GM23248 (cell line): ENCODE data around the gene KIDINS220. TPM values are rescaled to one million over a fixed set of nuclear protein-coding genes. Genes with fewer than 3 reads are reported as not detected.
A peak's percentile ranks its signal among the peaks of the same experiment; 100 is the strongest.

Source experiments
- DNase-seq: peaks from one replicate; pipeline ENCODE4 v3.0.0-alpha.2; 2015
- H2AFZ ChIP-seq: fragments of 200-600 bp; sonication (generic); 2 replicates; pipeline ENCODE4 v1.6.1; 2016; ENCODE audit warnings: antibody characterized with exemption
- H3F3A ChIP-seq: fragments of 200-600 bp; sonication (generic); 2 replicates; pipeline ENCODE4 v1.6.1; 2016; ENCODE audit warnings: mild to moderate bottlenecking, antibody characterized with exemption, mixed run types; ENCODE audit not compliant: insufficient read depth
- H3K27ac ChIP-seq: fragments of 200-600 bp; sonication (generic); 2 replicates; pipeline ENCODE4 v1.5.1; 2016; ENCODE audit warnings: mild to moderate bottlenecking
- H3K27me3 ChIP-seq: fragments of 200-600 bp; sonication (generic); replicated peaks from 2 replicates; pipeline ENCODE4 v1.6.1; 2016; ENCODE audit warnings: mild to moderate bottlenecking; ENCODE audit not compliant: insufficient read depth
- H3K36me3 ChIP-seq: fragments of 200-600 bp; sonication (generic); 2 replicates; pipeline ENCODE4 v1.6.1; 2016; ENCODE audit warnings: low read depth, mild to moderate bottlenecking
- H3K4me1 ChIP-seq: fragments of 200-600 bp; sonication (generic); 2 replicates; pipeline ENCODE4 v1.6.1; 2016; ENCODE audit warnings: mild to moderate bottlenecking; ENCODE audit not compliant: insufficient read depth
- H3K4me2 ChIP-seq: fragments of 200-600 bp; sonication (generic); one replicate; pipeline ENCODE4 v1.6.1; 2016; ENCODE audit warnings: mild to moderate bottlenecking; ENCODE audit not compliant: unreplicated experiment
- H3K4me3 ChIP-seq: fragments of 200-600 bp; sonication (generic); 2 replicates; pipeline ENCODE4 v1.5.1; 2016; ENCODE audit warnings: mild to moderate bottlenecking
- H3K79me2 ChIP-seq: fragments of 200-600 bp; sonication (generic); 2 replicates; pipeline ENCODE4 v1.6.1; 2016; ENCODE audit warnings: mild to moderate bottlenecking; ENCODE audit not compliant: insufficient read depth
- H3K9ac ChIP-seq: fragments of 200-600 bp; sonication (generic); 2 replicates; pipeline ENCODE4 v1.6.1; 2016; ENCODE audit warnings: mild to moderate bottlenecking
- H3K9me2 ChIP-seq: fragments of 200-600 bp; sonication (generic); 2 replicates; pipeline ENCODE4 v1.6.1; 2016; ENCODE audit warnings: mixed run types, mild to moderate bottlenecking, moderate library complexity; ENCODE audit not compliant: insufficient read depth
- H3K9me3 ChIP-seq: fragments of 200-600 bp; sonication (generic); one replicate; pipeline ENCODE4 v1.6.1; 2017; ENCODE audit warnings: low read depth
- H4K20me1 ChIP-seq: fragments of 200-600 bp; sonication (generic); 2 replicates; pipeline ENCODE4 v1.6.0; 2016; ENCODE audit not compliant: insufficient read depth
- EZH2 ChIP-seq: fragments of 200-600 bp; sonication (generic); IDR thresholded peaks from 2 replicates; pipeline ENCODE4 v1.6.1; 2018; ENCODE audit warnings: antibody characterized with exemption, mild to moderate bottlenecking; ENCODE audit not compliant: insufficient read depth, poor library complexity, severe bottlenecking
- EZH2phosphoT487 ChIP-seq: fragments of 200-600 bp; sonication (generic); IDR thresholded peaks from 2 replicates; pipeline ENCODE4 v1.6.1; 2018; ENCODE audit warnings: antibody characterized with exemption, moderate library complexity, mild to moderate bottlenecking, low read depth; ENCODE audit not compliant: insufficient read depth
- WGBS, 2 experiments: methylation state at CpG; one replicate each; pipeline ENCODE4 v1.1.6; 2015 to 2017; ENCODE audit warnings: low lambda C conversion rate in 2 of 2, low coverage in 1 of 2; ENCODE audit errors: missing lambda C conversion rate in 2 of 2; 5-methylcytosine and 5-hydroxymethylcytosine counted together
- in situ Hi-C: fragments of 300-500 bp; cut with MboI; formaldehyde crosslinking; loops from 2 replicates; pipeline ENCODE4 v1.15.0; 2020
- polyA plus RNA-seq: library from polyadenylated mRNA; unstranded; fragments of >200 nt; fragmentation: Nextera tagmentation; extraction: Ambion mirVana; gene quantifications from 2 replicates; pipeline ENCODE4 v1.2.1, GENCODE V29; 2016
- total RNA-seq: library from RNA; depleted of rRNA; stranded (reverse); fragments of >200 nt; shearing (Covaris generic); gene quantifications from 2 replicates; pipeline ENCODE4 v1.2.3, GENCODE V29; 2014

Gene KIDINS220
- total and polyA plus RNA-seq, 2 experiments from 2014 or later: 25.0 to 52.2 TPM

DNA sequence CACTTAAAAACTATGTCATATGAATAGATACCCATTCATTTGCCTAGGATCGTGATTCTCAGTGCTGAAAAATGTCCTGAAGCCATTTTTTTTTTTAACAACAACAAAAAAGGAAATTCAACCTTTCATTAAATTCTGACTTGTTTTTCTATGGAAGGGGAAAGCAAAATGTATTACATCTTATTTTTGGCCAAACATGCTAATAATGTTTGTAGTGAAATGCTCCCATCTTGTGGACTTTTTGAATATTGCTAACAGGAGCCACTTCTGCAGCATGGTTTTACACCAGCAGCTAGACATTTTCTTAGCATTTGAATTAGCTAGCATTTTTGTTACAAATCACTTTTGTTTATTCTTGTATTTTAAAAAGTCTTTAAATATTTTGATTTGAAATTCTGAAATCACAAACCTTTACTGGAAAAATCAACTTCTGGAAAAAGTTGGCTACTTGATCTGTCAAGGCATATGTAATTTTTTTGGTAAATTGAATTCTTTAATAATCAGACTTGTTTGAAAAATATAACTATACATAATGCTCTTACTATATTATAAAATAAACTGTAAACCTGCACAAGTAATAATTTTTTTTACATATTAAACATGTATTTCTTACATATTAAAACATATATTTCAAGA lies 75.8 kb downstream of the KIDINS220 start:
- Histone ChIP-seq H3K9me3 (no peaks in the 10 kb centered on the region), H4K20me1 (no peaks in the 10 kb centered on the region), H3K4me2 (no peak overlapping the region), H3K36me3 (0 out of 2 replicates have a peak, but pooled peaks cover 7% of the 10 kb centered on the region), H3K4me3 (no peak overlapping the region), H3K27me3 (no peaks in the 10 kb centered on the region), H3K4me1 (no peaks in the 10 kb centered on the region), H3K79me2 (0 out of 2 replicates have a peak, but pooled peaks cover under 1% of the 10 kb centered on the region), H3F3A (no peaks in the 10 kb centered on the region), H2AFZ (no peak overlapping the region), H3K9ac (no peak overlapping the region), H3K27ac (no peak overlapping the region), H3K9me2 (no peaks in the 10 kb centered on the region)
- 92 to 97% methylated on average over 1 of the region's 1 CpG for WGBS, 2 experiments
- in situ Hi-C loops: no loop called here
- peak; percentile 59 for DNase-seq
- no peak for TF ChIP-seq EZH2phosphoT487
- no peak for TF ChIP-seq EZH2

DNA sequence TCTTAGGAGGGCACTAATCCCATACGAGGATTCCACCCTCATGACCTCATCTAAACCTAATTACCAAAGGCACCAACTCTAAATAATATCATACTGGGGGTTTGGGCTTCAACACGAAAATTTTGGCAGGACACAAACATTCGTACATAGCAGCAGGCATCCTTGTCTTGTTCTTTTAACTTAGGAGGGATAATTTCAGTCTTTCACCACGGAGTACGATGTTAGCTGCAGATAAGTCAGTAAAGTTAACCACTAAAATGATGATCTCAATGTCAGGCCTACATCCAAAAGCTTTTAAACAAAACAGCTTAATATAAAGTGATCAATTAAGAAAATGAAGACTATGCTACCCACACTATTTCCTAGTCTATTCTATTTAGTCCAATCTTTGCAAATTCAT lies 80.7 kb downstream of the KIDINS220 start:
- Histone ChIP-seq H3K36me3 (peaks cover 17% of the 10 kb centered on the region; the same call in 1 of the 2 replicates), H3F3A (no peaks in the 10 kb centered on the region), H3K27me3 (no peaks in the 10 kb centered on the region), H3K4me2 (no peak overlapping the region), H3K4me1 (no peaks in the 10 kb centered on the region), H3K4me3 (no peak overlapping the region), H3K79me2 (0 out of 2 replicates have a peak, but pooled peaks cover 3% of the 10 kb centered on the region), H4K20me1 (no peaks in the 10 kb centered on the region), H3K9me2 (no peaks in the 10 kb centered on the region), H2AFZ (no peak overlapping the region), H3K27ac (no peak overlapping the region), H3K9ac (no peak overlapping the region), H3K9me3 (no peaks in the 10 kb centered on the region)
- WGBS, 2 experiments: 97% methylated on average over 5 of the region's 5 CpGs
- in situ Hi-C loops: no loop called here
- TF ChIP-seq EZH2: no peak
- no peak for TF ChIP-seq EZH2phosphoT487
- DNase-seq: no peak

DNA sequence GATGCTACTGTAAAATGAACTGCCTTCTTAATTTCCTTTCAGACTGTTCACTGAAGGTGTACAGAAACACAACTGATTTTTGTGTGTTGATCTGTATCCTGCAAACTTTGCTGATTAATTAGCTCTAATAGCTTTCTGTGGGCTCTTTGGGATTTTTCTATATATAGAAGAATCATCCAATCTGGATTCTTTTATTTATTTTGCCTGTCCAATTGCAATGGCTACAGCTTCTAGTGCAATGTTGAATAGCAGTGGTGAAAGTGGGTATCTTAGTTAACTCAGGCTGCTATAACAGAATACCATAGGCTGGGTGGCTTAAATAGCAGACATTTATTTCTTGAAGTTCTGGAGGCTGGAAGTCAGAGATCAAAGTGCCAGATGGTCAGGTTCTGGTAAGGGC lies 81.2 kb downstream of the KIDINS220 start:
- H2AFZ ChIP-seq: no peak overlapping the region
- 0 out of 2 replicates have a peak, but pooled peaks cover 3% of the 10 kb centered on the region for H3K79me2 ChIP-seq
- peaks cover 17% of the 10 kb centered on the region; the same call in 1 of the 2 replicates for H3K36me3 ChIP-seq
- H3K4me2 ChIP-seq: no peak overlapping the region
- no peaks in the 10 kb centered on the region for H3K27me3 ChIP-seq
- in situ Hi-C loops: no loop called here
- H3F3A ChIP-seq: no peaks in the 10 kb centered on the region
- H4K20me1 ChIP-seq: no peaks in the 10 kb centered on the region
- no peak for DNase-seq
- H3K4me1 ChIP-seq: no peaks in the 10 kb centered on the region
- no peak overlapping the region for H3K27ac ChIP-seq
- no peak overlapping the region for H3K4me3 ChIP-seq
- no peaks in the 10 kb centered on the region for H3K9me3 ChIP-seq
- TF ChIP-seq EZH2phosphoT487 (no peak), EZH2 (no peak)
- no peaks in the 10 kb centered on the region for H3K9me2 ChIP-seq
- H3K9ac ChIP-seq: no peak overlapping the region

DNA sequence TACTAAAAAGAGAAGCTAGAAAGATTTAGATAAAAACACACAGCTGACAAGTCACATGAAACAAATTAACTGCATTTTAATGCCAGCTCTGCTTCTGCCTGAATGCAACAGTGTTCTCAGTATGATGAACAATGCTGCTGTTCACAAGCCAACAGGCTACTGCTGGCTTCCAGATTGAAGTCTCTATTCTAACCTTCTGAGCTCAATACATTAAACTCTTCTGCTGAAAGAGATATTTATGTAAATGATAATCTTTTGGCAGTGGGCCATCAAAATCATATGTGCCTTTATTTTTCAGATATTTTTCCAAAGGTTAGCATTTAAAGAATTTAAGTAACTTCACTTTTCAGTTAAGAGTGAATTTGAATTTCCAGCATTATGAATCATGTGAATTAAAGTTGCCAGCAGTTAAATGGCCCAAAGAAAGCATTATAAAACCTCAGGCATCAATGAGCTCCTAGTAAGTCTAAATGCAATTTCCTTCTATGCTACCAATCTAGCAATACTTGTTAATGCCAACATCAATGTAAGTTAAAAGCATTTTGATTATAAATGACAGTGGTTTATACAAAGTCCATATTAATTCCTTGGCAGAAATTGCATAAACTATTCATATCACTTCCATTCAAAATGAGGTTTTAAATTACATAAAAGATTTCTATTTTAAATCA lies 83.2 kb downstream of the KIDINS220 start:
- peak; percentile 45 for DNase-seq
- no peaks in the 10 kb centered on the region for H3K9me2 ChIP-seq
- H2AFZ ChIP-seq: no peak overlapping the region
- H3F3A ChIP-seq: no peaks in the 10 kb centered on the region
- peaks cover 6% of the 10 kb centered on the region; the same call in 1 of the 2 replicates for H3K4me1 ChIP-seq
- no peaks in the 10 kb centered on the region for H3K9me3 ChIP-seq
- H3K79me2 ChIP-seq: 0 out of 2 replicates have a peak, but pooled peaks cover 3% of the 10 kb centered on the region
- H3K9ac ChIP-seq: no peak overlapping the region
- in situ Hi-C loops: no loop called here
- no peak for TF ChIP-seq EZH2phosphoT487
- TF ChIP-seq EZH2: no peak
- H3K36me3 ChIP-seq: peaks cover 17% of the 10 kb centered on the region; the same call in 1 of the 2 replicates
- H3K4me3 ChIP-seq: no peak overlapping the region
- no peak overlapping the region for H3K27ac ChIP-seq
- no peaks in the 10 kb centered on the region for H4K20me1 ChIP-seq
- H3K4me2 ChIP-seq: no peak overlapping the region
- H3K27me3 ChIP-seq: no peaks in the 10 kb centered on the region
